HCT116 (cell line): ENCODE measurements around the gene FBXO46.

Experiments
- ATF3 ChIP-seq: IDR thresholded peaks from 2 replicates; pipeline ENCODE4 v1.6.1; 2012
- CTCF ChIP-seq, 3 experiments: fragments of 200-600 bp in 1 of 3; sonication (generic) in 1 of 3; IDR thresholded peaks in 2 of 3; conservative IDR thresholded peaks in 1 of 3; 2 replicates each; pipeline ENCODE4 v1.5.1; 2012 to 2017; ENCODE audit warnings: low read depth in 2 of 3, low read length in 2 of 3, antibody characterized with exemption in 1 of 3, borderline replicate concordance in 1 of 3, control low read depth in 1 of 3, mild to moderate bottlenecking in 1 of 3, mixed read lengths in 1 of 3, mixed run types in 1 of 3, moderate library complexity in 1 of 3; ENCODE audit not compliant: insufficient read depth in 1 of 3
- EGR1 ChIP-seq: IDR thresholded peaks from 2 replicates; pipeline ENCODE4 v1.6.1; 2012; ENCODE audit warnings: low read depth
- EZH2 ChIP-seq: fragments of 200-600 bp; sonication (generic); IDR thresholded peaks from 2 replicates; pipeline ENCODE4 v1.6.1; 2017; ENCODE audit warnings: antibody characterized with exemption, mixed run types
- EZH2phosphoT487 ChIP-seq: fragments of 200-600 bp; IDR thresholded peaks from 2 replicates; pipeline ENCODE4 v1.6.1; 2018; ENCODE audit warnings: antibody characterized with exemption, borderline replicate concordance
- POLR2A ChIP-seq: IDR thresholded peaks from 2 replicates; pipeline ENCODE4 v1.7.0; 2011; ENCODE audit warnings: borderline replicate concordance; ENCODE audit not compliant: insufficient read depth, insufficient read length; ENCODE audit errors: extremely low read depth
- POLR2AphosphoS5 ChIP-seq: IDR thresholded peaks from 2 replicates; pipeline ENCODE4 v1.6.1; 2011; ENCODE audit warnings: mild to moderate bottlenecking, low read depth, low read length, moderate library complexity
- REST ChIP-seq: IDR thresholded peaks from 2 replicates; pipeline ENCODE4 v1.6.1; 2012; ENCODE audit warnings: low read depth
- SIN3A ChIP-seq: IDR thresholded peaks from 2 replicates; pipeline ENCODE4 v1.6.1; 2012; ENCODE audit warnings: low read depth
- SP1 ChIP-seq: IDR thresholded peaks from 2 replicates; pipeline ENCODE4 v1.6.1; 2012; ENCODE audit warnings: low read depth
- ZNF274 ChIP-seq: fragments of 200-500 bp; sonication (Bioruptor generic); IDR thresholded peaks from 2 replicates; pipeline ENCODE4 v1.6.1; 2014; ENCODE audit warnings: mild to moderate bottlenecking, low read depth, low read length, inconsistent platforms

- TF ChIP-seq POLR2A (no peak), ZNF274 (no peak), CTCF (IDR thresholded peaks at IDR 0.05 in 2 of 3, conservative IDR thresholded peaks at IDR 0.05 in 1 of 3; ENCODE audit: borderline replicate concordance in 1 of 3, insufficient read depth in 1 of 3, low read depth in 2 of 3, low read length in 2 of 3) (no peak), EZH2phosphoT487 (no peak), ATF3 (no peak), EZH2 (no peak), SIN3A (no peak), REST (no peak), POLR2AphosphoS5 (no peak), EGR1 (no peak), SP1 (no peak)
Observed at GRCh38 chr19:45713141-45713540, 17.6 kb downstream of the FBXO46 start.
